NCI-H146 treated with DMSO at 0.1 percent for 48 hours (cell line): ENCODE results near the gene CCT2.
"Not testable (repeated sequence)": the region's sequence is repeated elsewhere in the genome, so short reads cannot be mapped to it uniquely, and the experiment has no call there.

Source experiments
- DNase-seq: peaks from one replicate; lab custom pipeline; 2025; ENCODE audit not compliant: unreplicated experiment; lab: John Stamatoyannopoulos, UW

CCT2 gene

GRCh38 chr12:69588527-69588926, 3.3 kb downstream of the CCT2 start:
- no peak for DNase-seq

DNA sequence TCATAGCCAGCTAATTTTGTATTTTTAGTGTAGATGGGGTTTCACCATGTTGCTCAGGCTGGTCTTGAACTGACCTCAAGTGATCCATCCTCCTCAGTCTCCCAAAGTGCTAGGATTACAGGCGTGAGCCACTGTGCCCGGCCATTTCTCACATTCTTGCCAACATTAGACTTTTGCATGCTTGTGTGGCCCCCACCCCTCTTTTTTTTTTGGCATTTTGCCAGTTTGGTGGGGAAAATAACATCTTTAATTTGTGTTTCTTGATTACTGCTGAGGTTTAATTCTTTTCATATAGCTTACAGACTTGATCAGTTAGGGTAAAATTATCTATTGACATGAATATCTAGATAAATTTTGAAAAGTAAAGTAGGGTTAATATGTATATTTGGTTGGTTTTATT, 3.8 kb downstream of the CCT2 start:
- DNase-seq: no peak

DNA sequence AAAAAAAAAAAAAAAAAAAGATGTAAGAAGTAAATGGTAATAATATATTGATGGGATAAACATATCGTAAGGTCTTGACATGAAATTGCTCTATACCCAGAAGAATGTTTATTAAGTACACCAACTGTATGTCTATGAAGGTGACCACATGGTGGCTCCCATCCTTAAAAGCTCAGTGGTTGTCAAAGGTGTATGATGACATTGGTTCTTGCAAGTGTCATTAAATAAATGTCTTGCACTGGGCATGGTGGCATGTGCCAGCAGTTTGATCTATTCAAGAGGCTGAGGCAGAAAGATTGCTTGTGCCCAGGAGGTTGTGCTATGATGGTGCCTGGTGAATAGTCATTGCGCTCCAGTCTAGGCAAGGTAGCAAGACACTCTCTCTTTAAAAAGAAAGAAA, 10.4 kb downstream of the CCT2 start:
- no peak for DNase-seq

DNA sequence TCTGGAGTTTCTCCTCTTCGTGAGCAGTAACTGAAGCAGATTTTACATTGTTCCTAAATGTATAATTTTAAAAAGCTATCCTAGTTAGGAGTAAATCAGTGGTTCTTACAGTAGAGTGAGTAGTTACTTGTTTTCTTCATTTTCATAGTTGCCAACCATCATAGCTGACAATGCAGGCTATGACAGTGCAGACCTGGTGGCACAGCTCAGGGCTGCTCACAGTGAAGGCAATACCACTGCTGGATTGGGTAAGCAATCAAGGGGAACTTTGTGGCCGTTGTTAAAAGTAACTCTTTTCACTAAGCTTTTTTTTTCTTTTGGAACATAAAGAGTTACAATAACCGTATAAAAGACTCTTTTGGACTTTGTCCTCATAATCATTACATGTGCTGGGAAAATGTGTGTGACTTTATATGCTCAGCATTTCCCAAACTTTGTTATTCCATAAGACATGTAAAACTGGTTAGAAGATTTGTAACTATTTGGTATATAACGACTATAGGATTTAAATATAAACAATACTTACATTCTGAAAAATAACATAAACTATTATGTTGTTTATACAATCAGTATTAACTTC, 13.0 kb downstream of the CCT2 start:
- no peak for DNase-seq

DNA sequence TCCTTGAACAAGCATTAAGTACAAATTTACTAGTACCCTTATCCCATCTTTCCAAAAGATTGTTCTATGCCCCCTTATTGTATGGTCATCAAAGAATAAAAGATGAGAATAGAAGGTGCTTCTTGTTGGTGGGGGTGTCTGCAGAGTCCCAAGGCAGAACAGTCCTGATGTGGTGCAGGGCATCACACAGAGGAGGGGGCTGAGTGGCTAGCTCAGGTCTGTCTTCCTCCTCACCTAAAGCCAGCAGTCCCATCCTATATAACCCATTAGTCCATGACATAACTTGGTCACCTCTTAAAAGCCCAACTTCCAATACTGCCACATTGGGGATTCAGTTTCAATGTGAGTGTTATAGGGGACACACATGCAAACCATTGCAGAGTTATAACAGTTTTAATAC, 15.5 kb downstream of the CCT2 start:
- DNase-seq: no peak

DNA sequence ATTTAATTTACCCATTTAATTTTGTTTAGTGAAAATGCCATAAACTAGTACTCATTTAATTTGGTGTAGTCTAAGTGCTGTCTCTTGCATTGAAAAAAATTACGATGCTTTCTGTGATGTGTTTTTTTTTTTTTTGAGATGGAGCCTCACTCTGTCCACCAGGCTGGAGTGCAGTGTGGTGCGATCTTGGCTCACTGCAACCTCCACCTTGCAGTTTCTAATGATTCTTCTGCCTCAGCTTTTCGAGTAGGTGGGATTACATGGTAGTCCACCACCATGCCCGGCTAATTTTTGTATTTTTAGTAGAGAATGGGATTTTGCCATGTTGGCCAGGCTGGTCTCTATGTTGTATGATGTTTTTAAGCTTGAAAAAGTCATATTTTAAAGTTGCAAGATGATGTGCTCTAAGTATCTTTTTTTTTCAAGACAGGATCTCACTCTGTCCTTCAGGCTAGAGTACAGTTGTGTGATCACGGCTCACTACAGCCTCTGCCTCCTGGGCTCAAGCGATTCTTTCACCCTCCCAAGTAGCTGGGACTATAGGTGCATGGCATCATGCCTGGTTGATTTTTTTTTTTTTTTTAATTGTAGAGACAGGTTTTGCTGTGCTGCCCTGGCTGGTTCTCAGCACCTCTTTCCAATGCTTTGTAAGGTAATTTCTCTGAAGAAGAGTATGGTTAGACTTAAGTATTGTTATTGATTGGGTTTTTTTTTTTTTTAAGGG, 16.9 kb downstream of the CCT2 start:
- no peak for DNase-seq

DNA sequence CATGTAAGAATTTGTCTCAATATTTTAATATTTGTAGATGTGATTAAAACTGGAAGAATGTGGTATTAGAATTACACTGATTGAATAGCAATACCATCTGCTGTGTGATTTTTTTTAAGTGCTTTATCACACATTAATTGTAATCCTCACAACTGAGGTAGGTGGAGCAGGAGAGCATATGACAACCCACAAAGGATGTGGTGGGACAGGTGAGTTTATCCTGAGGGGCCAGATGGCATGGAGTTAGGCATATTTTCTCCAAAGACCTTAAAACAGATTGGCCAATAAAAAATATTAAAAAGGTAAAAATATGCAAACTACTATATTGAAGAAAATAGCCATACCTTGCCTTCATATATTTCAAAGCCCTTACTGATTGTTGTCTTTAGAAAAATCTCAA, 17.7 kb downstream of the CCT2 start:
- no peak for DNase-seq

GRCh38 chr12:69603556-69603955, 18.3 kb downstream of the CCT2 start:
- DNase-seq: not testable (repeated sequence)

DNA sequence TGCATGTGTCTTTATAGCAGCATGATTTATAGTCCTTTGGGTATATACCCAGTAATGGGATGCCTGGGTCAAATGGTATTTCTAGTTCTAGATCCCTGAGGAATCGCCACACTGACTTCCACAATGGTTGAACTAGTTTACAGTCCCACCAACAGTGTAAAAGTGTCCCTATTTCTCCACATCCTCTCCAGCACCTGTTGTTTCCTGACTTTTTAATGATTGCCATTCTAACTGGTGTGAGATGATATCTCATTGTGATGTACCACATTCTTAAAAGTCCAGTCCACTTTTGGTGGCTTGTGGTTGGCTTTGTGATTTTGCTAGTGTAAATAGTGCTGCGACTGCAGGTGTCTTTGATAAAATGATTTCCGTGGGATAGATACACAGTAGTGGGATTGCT, 19.0 kb downstream of the CCT2 start:
- DNase-seq: not testable (repeated sequence)

DNA sequence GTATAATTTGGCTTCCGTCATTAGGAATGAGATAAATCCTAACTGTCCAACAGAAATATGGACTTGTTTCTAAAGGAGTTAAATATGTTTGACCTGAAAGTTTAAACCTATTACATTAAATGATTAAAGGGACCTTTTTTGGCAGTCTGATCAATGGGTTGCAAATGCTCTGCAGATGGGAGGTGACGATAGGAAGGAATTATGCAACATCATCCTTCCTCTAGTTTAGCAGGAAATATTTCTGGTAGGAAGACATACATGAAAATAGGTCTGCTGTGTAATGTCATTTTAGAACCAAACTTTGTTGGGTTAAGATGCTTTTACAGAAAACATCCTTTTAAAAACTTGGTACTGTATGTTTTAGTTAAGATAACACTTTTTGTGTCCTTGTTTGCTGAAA, 22.9 kb downstream of the CCT2 start:
- DNase-seq: no peak

DNA sequence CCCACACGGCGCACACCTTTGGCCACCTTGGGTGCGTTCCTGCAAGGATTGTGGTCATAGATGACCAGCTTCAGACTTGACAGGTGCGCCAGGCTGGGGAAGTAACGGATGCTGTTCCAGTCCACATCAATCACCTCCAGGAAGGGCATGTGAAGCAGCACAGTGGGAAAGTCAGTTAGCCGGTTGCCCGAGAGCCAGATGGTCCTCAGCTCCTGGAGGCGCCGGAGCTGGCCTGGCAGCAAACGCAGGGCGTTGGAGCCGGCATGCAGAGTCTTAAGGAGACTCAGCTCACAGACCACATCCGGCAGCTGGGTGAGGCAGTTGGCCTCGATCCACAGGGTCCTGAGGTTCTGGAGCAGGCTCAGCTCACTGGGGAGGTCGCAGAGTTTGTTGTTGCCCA, 24.9 kb downstream of the CCT2 start:
- no peak for DNase-seq

DNA sequence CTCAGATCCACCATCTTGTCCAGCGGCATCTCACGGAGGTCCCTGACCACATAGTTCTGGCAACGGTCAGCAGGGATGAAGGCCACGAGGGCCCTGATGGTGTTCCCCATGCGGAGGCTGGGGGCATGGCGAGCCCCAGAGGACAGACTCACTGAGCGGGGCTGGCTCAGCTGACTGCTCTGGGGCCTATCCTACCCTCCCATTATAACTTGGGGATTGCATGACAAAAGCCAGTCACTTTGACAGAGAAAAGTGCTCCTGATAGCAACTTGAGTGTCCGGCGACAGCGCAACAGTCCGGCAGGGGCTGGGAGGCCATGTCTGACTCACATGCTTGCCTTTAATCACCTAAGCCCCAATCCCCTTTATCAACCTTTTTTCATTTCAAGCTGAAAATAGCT, 25.5 kb downstream of the CCT2 start, which contains the start of gene LRRC10:
Gene LRRC10 (minus strand): TSS at position 179 of the 400 bp plus-strand sequence. CDS start 69 bp downstream, at position 110.
- no peak for DNase-seq

DNA sequence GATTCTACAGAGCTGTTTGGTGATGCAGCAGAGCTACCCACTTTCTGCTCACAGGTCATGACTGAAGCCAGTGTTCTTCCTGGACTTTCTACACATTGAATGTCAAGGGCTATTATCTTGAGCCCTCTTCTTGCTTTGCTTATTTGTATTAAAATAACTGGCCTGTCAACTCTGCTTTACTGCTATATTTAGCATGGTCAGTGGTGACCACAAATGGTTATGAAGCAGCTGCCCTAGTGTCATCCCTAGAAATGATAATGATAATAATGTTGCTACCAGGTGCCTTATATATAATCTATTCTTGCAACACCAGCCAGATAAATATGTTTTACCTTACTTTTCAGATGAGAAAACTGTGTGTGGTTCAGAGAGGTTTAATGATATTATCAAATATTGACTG, 28.1 kb downstream of the CCT2 start:
- DNase-seq: no peak

DNA sequence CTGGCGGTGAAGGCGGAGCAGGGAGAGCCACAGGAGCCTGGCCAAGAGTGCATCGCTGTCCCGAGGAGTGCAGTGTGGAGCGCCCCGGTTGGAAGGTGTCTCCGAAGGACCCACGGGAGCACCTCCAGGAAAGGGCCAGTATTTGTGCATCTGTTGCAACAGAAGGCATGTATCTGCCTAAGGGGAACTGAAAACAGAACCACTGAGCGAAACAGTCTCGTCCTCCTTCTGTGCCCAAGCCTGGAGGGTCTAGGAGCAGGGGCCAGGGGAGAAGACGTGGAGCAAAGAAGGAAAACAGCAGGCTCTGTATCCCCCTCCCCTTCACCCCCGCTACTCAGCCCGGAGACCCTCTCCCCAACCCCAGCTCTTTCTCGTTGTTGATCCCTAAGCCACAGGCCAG, 30.8 kb downstream of the CCT2 start:
- no peak for DNase-seq

- DNase-seq: no peak
Observed at GRCh38 chr12:69619050-69619449, 33.8 kb downstream of the CCT2 start.

- DNase-seq: no peak
Observed at GRCh38 chr12:69620077-69620476, 34.8 kb downstream of the CCT2 start.

DNA sequence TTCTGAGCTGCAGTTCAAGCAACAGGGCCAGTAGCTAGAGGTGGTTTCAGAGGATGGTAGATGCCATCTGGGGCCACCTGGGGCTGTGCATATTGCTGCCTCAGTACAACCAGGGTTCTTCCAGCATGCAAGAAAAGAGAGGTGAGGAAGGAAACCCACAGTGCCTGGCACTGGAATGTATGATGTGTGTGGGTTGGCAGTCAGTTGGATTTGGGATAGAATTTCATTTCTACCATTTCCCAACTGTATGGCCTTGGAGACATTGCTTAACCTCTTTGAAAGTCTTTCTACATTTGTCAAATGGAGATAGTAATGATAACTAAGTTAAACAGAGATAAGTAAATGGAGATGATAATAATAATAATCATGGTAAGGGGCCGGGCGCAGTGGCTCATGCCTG, 35.7 kb downstream of the CCT2 start:
- DNase-seq: no peak

DNA sequence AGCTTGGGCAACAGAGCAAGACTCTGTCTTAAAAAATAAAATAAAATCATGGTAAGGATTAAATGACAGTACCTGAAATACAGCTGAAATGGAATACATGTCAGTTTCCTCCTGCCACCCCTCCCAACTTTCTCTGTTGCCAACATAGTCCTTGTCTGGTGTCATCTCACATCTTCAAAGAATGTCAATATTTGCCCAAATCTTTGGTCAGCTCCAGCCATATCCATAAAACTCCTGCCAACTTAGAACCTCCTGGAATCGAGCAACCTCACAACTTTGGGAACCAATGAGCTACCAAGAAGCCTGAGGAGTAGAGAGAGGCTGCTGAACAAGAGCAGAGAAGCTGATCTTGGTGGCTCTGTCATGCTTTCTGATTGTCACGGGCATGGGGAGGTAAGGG, 36.3 kb downstream of the CCT2 start:
- no peak for DNase-seq

DNA sequence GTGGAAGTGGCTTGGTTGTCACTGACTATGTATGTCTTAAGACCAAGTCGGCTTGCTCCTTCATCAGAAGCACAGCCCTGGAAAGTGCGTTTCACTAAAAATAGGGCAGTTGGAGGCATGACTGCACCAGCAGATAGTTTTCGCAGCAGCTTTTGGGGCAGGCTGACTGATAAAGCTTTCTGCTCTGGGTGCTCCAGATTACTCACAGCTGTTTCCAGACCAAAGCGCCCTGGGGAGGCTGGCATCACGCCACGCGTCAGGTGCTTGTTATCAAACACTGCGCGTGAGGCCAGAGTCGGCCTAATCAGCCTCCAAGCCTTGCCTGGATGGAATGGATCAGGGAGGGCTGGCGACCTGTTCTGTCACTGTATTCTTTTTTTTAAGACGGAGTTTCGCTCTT, 38.7 kb downstream of the CCT2 start:
- DNase-seq: peak; percentile 67

DNA sequence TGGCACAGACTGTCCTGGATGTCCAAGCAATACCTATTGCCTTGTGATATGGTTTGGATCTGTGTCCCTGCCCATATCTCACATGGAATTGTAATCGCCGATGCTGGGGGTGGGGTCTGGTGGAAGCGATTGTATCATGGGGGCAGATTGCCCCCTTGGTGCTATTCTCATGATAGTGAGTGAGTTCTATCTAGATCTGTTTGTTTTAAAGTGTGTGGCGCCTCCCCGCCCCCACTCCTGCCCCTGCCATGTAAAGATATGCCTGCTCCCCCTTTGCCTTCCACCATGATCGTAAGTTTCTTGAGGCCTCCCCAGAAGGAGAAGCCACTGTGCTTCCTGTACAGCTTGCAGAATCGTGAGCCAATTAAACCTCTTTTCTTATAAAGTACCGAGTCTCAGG, 42.2 kb downstream of the CCT2 start:
- no peak for DNase-seq

GRCh38 chr12:69630191-69630590, 44.9 kb downstream of the CCT2 start:
- DNase-seq: no peak

- no peak for DNase-seq
Observed at GRCh38 chr12:69633061-69633460, 47.8 kb downstream of the CCT2 start.
